Spleen (tissue), 7 donors: ENCODE data around the gene RPS17.

Experiments
- POLR2AphosphoS5 ChIP-seq, 3 donors: sonication (generic); formaldehyde crosslinking; IDR thresholded peaks; one replicate each; pipeline ENCODE4 v1.5.1; 2017; ENCODE audit warnings: antibody characterized with exemption in 3 of 3
- TF ChIP-seq, protein P1 (sequence below), 11 experiments: fragments of 200-600 bp in 7 of 11; fragments of 450-650 bp in 4 of 11; sonication (generic) in 4 of 11; IDR thresholded peaks in 8 of 11; conservative IDR thresholded peaks in 3 of 11; 1 replicate in 7 of 11; 2 replicates in 4 of 11; pipeline versions ENCODE4 v1.4.0 to v1.8.0; 2016 to 2021; ENCODE audit warnings: antibody characterized with exemption in 11 of 11, inconsistent platforms in 4 of 11, mild to moderate bottlenecking in 1 of 11
- donor health status: DM: no; HTN: no; CAD: no; lungs with moderate emphysema.
- donor health status: DM: no; HTN: no; CAD: no.
- donor health status: DM: no; HTN: no; CAD: no.

DNA sequence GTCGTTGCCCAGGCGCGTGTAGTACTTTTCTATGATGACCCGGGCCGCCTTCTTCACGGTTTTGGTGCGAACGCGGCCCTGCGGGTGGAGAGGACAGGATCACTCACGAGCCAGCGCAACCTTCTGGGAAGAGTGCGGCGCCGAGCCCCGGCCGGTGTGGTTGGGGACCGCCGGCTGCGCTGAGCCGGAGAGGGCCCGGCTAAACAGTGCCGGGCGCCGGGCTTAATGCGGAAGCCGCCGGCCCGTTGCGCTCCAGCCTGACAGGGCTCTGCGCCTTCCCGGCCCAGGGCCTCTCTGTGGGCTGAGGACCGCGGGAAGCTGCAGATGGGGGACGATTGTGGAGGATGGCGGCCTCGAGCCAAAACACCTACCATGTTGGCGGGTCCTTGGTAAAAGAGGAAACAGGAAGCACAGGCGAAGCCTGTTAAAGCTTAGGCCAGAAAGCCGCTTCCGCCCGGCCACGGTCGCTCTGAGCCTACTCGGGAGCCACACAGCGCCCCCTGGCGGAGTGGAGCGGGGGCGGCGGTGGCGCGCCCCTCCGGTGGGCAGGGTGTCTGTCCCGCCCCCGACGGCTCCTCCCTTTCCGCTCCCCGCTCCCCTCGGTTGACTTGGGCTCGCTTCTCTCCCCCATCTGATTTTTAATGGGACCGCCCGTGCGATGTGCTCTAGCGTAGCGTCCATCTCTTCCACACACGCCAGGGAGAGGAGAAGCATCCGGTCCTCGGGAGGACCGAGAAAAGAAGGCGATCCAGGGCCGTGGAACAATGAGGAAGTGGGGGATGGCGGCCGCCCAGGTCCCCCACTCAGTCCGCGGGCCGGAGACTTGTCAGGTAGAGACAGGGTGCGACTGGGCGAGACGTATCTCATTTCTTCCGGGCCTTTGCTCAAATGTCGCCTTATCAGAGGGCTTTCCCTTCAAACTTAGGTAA is at the start of gene RPS17:
- TF ChIP-seq, protein P1, sequence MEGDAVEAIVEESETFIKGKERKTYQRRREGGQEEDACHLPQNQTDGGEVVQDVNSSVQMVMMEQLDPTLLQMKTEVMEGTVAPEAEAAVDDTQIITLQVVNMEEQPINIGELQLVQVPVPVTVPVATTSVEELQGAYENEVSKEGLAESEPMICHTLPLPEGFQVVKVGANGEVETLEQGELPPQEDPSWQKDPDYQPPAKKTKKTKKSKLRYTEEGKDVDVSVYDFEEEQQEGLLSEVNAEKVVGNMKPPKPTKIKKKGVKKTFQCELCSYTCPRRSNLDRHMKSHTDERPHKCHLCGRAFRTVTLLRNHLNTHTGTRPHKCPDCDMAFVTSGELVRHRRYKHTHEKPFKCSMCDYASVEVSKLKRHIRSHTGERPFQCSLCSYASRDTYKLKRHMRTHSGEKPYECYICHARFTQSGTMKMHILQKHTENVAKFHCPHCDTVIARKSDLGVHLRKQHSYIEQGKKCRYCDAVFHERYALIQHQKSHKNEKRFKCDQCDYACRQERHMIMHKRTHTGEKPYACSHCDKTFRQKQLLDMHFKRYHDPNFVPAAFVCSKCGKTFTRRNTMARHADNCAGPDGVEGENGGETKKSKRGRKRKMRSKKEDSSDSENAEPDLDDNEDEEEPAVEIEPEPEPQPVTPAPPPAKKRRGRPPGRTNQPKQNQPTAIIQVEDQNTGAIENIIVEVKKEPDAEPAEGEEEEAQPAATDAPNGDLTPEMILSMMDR (IDR thresholded peaks at IDR 0.05 in 8 of 11, conservative IDR thresholded peaks at IDR 0.05 in 3 of 11) = peak; percentile 97 to 100 (median 100)
- TF ChIP-seq POLR2AphosphoS5 (IDR thresholded peaks at IDR 0.05) = peak; percentile 91 to 96 (median 96)
